Activated CD4-positive, alpha-beta memory T cell treated with anti-CD3 and anti-CD28 coated beads, Interleukin-2, amount 10 ng/mL, durations not matched to agents 7 days and 5 days (primary cell): ENCODE results near the gene RABEP1. TPM values are rescaled to one million over a fixed set of nuclear protein-coding genes. Genes with fewer than 3 reads are reported as not detected.

ENCODE experiments used
- CTCF ChIA-PET: fragments of 350-600 bp; sonication (Branson Sonifier 250); formaldehyde crosslinking; loops from one replicate; lab custom pipeline; 2021; ENCODE audit warnings: antibody characterized with exemption, inconsistent platforms; lab: Charles Lee
- POLR2A ChIA-PET: fragments of 350-600 bp; sonication (Branson Sonifier 250); formaldehyde crosslinking; loops from one replicate; lab custom pipeline; 2021; ENCODE audit warnings: antibody characterized with exemption; lab: Charles Lee
- DNase-seq: peaks from one replicate; pipeline ENCODE4 v3.0.0-alpha.2; 2020
- H3K27ac Mint-ChIP-seq: one replicate; pipeline ENCODE4 v1.8.0; 2021; ENCODE audit warnings: mild to moderate bottlenecking, mixed read lengths
- H3K27me3 Mint-ChIP-seq: one replicate; pipeline ENCODE4 v1.8.0; 2021; ENCODE audit warnings: mixed read lengths
- H3K36me3 Mint-ChIP-seq: one replicate; pipeline ENCODE4 v1.8.0; 2021; ENCODE audit warnings: low read depth, mixed read lengths
- H3K4me1 Mint-ChIP-seq: one replicate; pipeline ENCODE4 v1.8.0; 2021; ENCODE audit warnings: mixed read lengths
- H3K4me3 Mint-ChIP-seq: one replicate; pipeline ENCODE4 v1.8.0; 2021; ENCODE audit warnings: mild to moderate bottlenecking, mixed read lengths
- H3K9me3 Mint-ChIP-seq: one replicate; pipeline ENCODE4 v1.8.0; 2021; ENCODE audit warnings: mixed read lengths
- total RNA-seq, 2 experiments: library from RNA; stranded (reverse); gene quantifications; one replicate each; pipeline ENCODE4 v1.2.3, GENCODE V29; 2021

The RABEP1 gene
- total RNA-seq, 2 experiments from 2014 or later: 37.3 to 37.8 TPM

- no peaks in the 10 kb centered on the region for H3K9me3 Mint-ChIP-seq
- ChIA-PET POLR2A (interaction anchor here (0.7 to 1.0 kb wide), 2 partner anchors 38 to 58 kb away, joined by 3 read pairs; partner anchors contain the start of genes C1QBP and NUP88), CTCF (no interaction called here)
- H3K27ac Mint-ChIP-seq: no peak overlapping the region
- H3K36me3 Mint-ChIP-seq: peaks cover 81% of the 10 kb centered on the region
- H3K4me1 Mint-ChIP-seq: peaks cover 2% of the 10 kb centered on the region
- H3K27me3 Mint-ChIP-seq: no peaks in the 10 kb centered on the region
- no peak for DNase-seq
- no peak overlapping the region for H3K4me3 Mint-ChIP-seq
These were observed 99.5 kb downstream of the RABEP1 start for GRCh38 chr17:5381542-5381941.

- Mint-ChIP-seq H3K4me1 (peaks cover 12% of the 10 kb centered on the region), H3K36me3 (peaks cover 75% of the 10 kb centered on the region), H3K9me3 (peaks cover 3% of the 10 kb centered on the region), H3K27ac (no peak overlapping the region), H3K4me3 (no peak overlapping the region), H3K27me3 (no peaks in the 10 kb centered on the region)
- ChIA-PET CTCF (interaction anchor here (1.2 kb wide), 1 partner anchor 39 kb away, joined by 3 read pairs; no protein-coding TSS in a partner anchor), POLR2A (interaction anchor here (0.6 to 2.8 kb wide), 5 partner anchors 9 to 44 kb away, joined by 3 to 9 read pairs (median 3); partner anchors contain the start of genes NUP88 and RPAIN)
- no peak for DNase-seq
These were observed 109.6 kb downstream of the RABEP1 start for GRCh38 chr17:5391678-5392077.

GRCh38 chr17:5396612-5397011 lies 114.5 kb downstream of the RABEP1 start:
- no peak overlapping the region for H3K4me3 Mint-ChIP-seq
- peaks cover 6% of the 10 kb centered on the region for H3K4me1 Mint-ChIP-seq
- CTCF ChIA-PET: no interaction called here
- no peak for DNase-seq
- no peaks in the 10 kb centered on the region for H3K9me3 Mint-ChIP-seq
- POLR2A ChIA-PET: interaction anchor here (0.6 to 2.6 kb wide), 2 partner anchors 11 to 22 kb away, joined by 3 to 9 read pairs; partner anchors contain the start of genes NUP88 and RPAIN
- H3K36me3 Mint-ChIP-seq: peaks cover 74% of the 10 kb centered on the region
- no peaks in the 10 kb centered on the region for H3K27me3 Mint-ChIP-seq
- no peak overlapping the region for H3K27ac Mint-ChIP-seq

- Mint-ChIP-seq H3K27ac (no peak overlapping the region), H3K36me3 (peaks cover 61% of the 10 kb centered on the region), H3K4me3 (no peak overlapping the region), H3K4me1 (peaks cover 6% of the 10 kb centered on the region), H3K9me3 (no peaks in the 10 kb centered on the region), H3K27me3 (no peaks in the 10 kb centered on the region)
- POLR2A ChIA-PET: no interaction called here
- DNase-seq: no peak
- CTCF ChIA-PET: interaction anchor here (0.7 to 1.0 kb wide), 2 partner anchors 26 to 82 kb away, joined by 3 to 4 read pairs; no protein-coding TSS in a partner anchor
These were observed 117.7 kb downstream of the RABEP1 start for GRCh38 chr17:5399767-5400166.

GRCh38 chr17:5405400-5405799 lies 123.3 kb downstream of the RABEP1 start:
- DNase-seq: no peak
- Mint-ChIP-seq H3K27me3 (no peaks in the 10 kb centered on the region), H3K36me3 (peaks cover 27% of the 10 kb centered on the region), H3K4me1 (peaks cover 13% of the 10 kb centered on the region), H3K27ac (no peak overlapping the region), H3K4me3 (no peak overlapping the region), H3K9me3 (no peaks in the 10 kb centered on the region)
- POLR2A ChIA-PET: interaction anchor here (0.7 to 1.2 kb wide), 4 partner anchors 13 to 124 kb away, joined by 3 to 5 read pairs (median 3); partner anchors contain the start of genes NUP88, RABEP1 and RPAIN
- CTCF ChIA-PET: interaction anchor here (0.5 to 1.2 kb wide), 2 partner anchors 34 to 170 kb away, joined by 3 read pairs; partner anchors contain the start of gene C1QBP

GRCh38 chr17:5408186-5408585 lies 126.1 kb downstream of the RABEP1 start:
- Mint-ChIP-seq H3K27me3 (no peaks in the 10 kb centered on the region), H3K4me3 (no peak overlapping the region), H3K4me1 (peaks cover 31% of the 10 kb centered on the region), H3K36me3 (peaks cover 42% of the 10 kb centered on the region), H3K27ac (no peak overlapping the region), H3K9me3 (no peaks in the 10 kb centered on the region)
- CTCF ChIA-PET: no interaction called here
- DNase-seq: no peak
- POLR2A ChIA-PET: interaction anchor here (1.2 kb wide), 1 partner anchor 11 kb away, joined by 4 read pairs; the partner anchor contains the start of gene NUP88

GRCh38 chr17:5410594-5411272 lies 128.6 kb downstream of the RABEP1 start:
- ChIA-PET POLR2A (interaction anchor here (1.1 to 1.7 kb wide), 2 partner anchors 9 to 74 kb away, joined by 3 to 7 read pairs; partner anchors contain the start of genes NUP88 and RPAIN), CTCF (no interaction called here)
- Mint-ChIP-seq H3K27ac (peak overlapping the region; percentile 44), H3K9me3 (no peaks in the 10 kb centered on the region), H3K4me3 (no peak overlapping the region), H3K4me1 (peaks cover 39% of the 10 kb centered on the region), H3K27me3 (no peaks in the 10 kb centered on the region), H3K36me3 (peaks cover 45% of the 10 kb centered on the region)
- no peak for DNase-seq

GRCh38 chr17:5413682-5414081 lies 131.6 kb downstream of the RABEP1 start:
- H3K27me3 Mint-ChIP-seq: no peaks in the 10 kb centered on the region
- H3K4me1 Mint-ChIP-seq: peaks cover 56% of the 10 kb centered on the region
- H3K36me3 Mint-ChIP-seq: peaks cover 59% of the 10 kb centered on the region
- H3K4me3 Mint-ChIP-seq: no peak overlapping the region
- no peak for DNase-seq
- POLR2A ChIA-PET: interaction anchor here (1.0 to 1.5 kb wide), 3 partner anchors 10 to 25 kb away, joined by 3 to 4 read pairs (median 3); partner anchors contain the start of gene C1QBP
- H3K27ac Mint-ChIP-seq: no peak overlapping the region
- no peaks in the 10 kb centered on the region for H3K9me3 Mint-ChIP-seq
- CTCF ChIA-PET: interaction anchor here (1.2 to 3.7 kb wide), 2 partner anchors 10 to 25 kb away, joined by 4 to 20 read pairs; partner anchors contain the start of gene C1QBP

GRCh38 chr17:5416901-5417300 lies 134.8 kb downstream of the RABEP1 start:
- Mint-ChIP-seq H3K27me3 (no peaks in the 10 kb centered on the region), H3K4me3 (peak overlapping the region; percentile 56), H3K4me1 (peaks cover 54% of the 10 kb centered on the region), H3K27ac (no peak overlapping the region), H3K36me3 (peaks cover 55% of the 10 kb centered on the region), H3K9me3 (no peaks in the 10 kb centered on the region)
- CTCF ChIA-PET: interaction anchor here (3.6 kb wide), 1 partner anchor 23 kb away, joined by 37 read pairs; the partner anchor contains the start of gene C1QBP
- no peak for DNase-seq
- POLR2A ChIA-PET: interaction anchor here (0.8 to 3.6 kb wide), 2 partner anchors 21 to 134 kb away, joined by 4 to 77 read pairs; partner anchors contain the start of gene C1QBP

GRCh38 chr17:5418858-5419355 lies 136.8 kb downstream of the RABEP1 start:
- POLR2A ChIA-PET: interaction anchor here (0.8 to 3.6 kb wide), 23 partner anchors 9 to 1275 kb away, joined by 3 to 77 read pairs (median 5); partner anchors contain the start of genes C1QBP, CYB5D2, DERL2 and DHX33
- Mint-ChIP-seq H3K4me1 (peaks cover 46% of the 10 kb centered on the region), H3K9me3 (no peaks in the 10 kb centered on the region), H3K36me3 (peaks cover 47% of the 10 kb centered on the region), H3K27ac (peak overlapping the region; percentile 99), H3K27me3 (no peaks in the 10 kb centered on the region), H3K4me3 (peak overlapping the region; percentile 99)
- CTCF ChIA-PET: interaction anchor here (1.3 to 3.6 kb wide), 2 partner anchors 17 to 21 kb away, joined by 5 to 37 read pairs; partner anchors contain the start of gene C1QBP
- peak; percentile 69 for DNase-seq

GRCh38 chr17:5419356-5419958 lies 137.4 kb downstream of the RABEP1 start, which contains the start of gene NUP88:
NUP88 (minus strand) TSS chr17:5419662; CDS start chr17:5419650, 12 bp downstream.
- H3K9me3 Mint-ChIP-seq: no peaks in the 10 kb centered on the region
- H3K4me1 Mint-ChIP-seq: peaks cover 45% of the 10 kb centered on the region
- H3K27ac Mint-ChIP-seq: peak within 1 kb of the TSS; percentile 99
- H3K27me3 Mint-ChIP-seq: no peaks in the 10 kb centered on the region
- DNase-seq: peak; percentile 97
- CTCF ChIA-PET: interaction anchor here (1.3 to 3.6 kb wide), 2 partner anchors 16 to 20 kb away, joined by 5 to 37 read pairs; partner anchors contain the start of gene C1QBP
- H3K36me3 Mint-ChIP-seq: peaks cover 43% of the 10 kb centered on the region
- POLR2A ChIA-PET: interaction anchor here (0.8 to 3.6 kb wide), 23 partner anchors 9 to 1276 kb away, joined by 3 to 77 read pairs (median 5); partner anchors contain the start of genes C1QBP, CYB5D2, DERL2 and DHX33
- peak within 1 kb of the TSS; percentile 99 for H3K4me3 Mint-ChIP-seq
